GM18498 (cell line): ENCODE results near the gene TMEM127.

ENCODE experiments used
- ATAC-seq: cut with Tn5 transposase; IDR thresholded peaks from one replicate; pipeline ENCODE4 v1.9.1; 2021; ENCODE audit warnings: mild to moderate bottlenecking, moderate library complexity; ENCODE audit not compliant: unreplicated experiment

Gene TMEM127

GRCh38 chr2:96207774-96208142 lies 58.0 kb downstream of the TMEM127 start:
- ATAC-seq: peak; percentile 9

- no peak for ATAC-seq
These were observed 58.6 kb downstream of the TMEM127 start for GRCh38 chr2:96207073-96207773.

- ATAC-seq: no peak
These were observed 59.9 kb downstream of the TMEM127 start for GRCh38 chr2:96205888-96206287.

- ATAC-seq: no peak
These were observed 60.8 kb downstream of the TMEM127 start for GRCh38 chr2:96204836-96205624.

- no peak for ATAC-seq
These were observed 62.4 kb downstream of the TMEM127 start for GRCh38 chr2:96203130-96204028.

DNA sequence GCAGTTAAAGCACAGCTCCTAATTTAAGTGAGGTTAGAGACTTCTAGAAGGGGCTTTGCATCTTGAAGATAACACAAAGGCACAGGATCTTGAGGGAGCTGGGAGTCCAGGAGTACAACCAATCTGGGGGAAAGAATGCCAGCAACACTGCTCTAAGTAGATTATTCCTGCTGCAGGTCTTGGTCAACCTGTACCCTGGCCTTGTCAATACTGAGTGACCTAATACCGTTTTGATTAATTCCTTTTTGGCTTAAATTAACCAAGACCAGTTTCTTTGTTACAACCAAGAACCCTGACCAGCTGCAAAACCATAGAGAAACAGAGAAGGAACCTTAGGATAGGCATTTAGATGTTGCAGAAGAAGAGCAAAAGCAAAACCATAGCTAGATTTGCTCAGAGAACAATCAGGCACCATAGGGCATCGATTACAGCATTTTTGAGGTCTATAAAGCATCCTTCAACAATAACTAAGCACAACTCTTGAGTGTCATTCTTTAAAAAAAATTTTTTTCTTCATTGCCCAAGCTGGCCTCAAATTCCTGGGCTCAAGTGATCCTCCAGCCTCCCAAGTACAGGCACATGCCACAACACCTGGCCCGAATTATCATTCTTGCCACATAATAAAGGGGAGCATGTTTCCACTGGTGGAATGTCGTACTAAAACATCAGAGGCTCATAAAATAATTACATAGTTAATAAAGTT lies 63.5 kb downstream of the TMEM127 start:
- ATAC-seq: no peak

- ATAC-seq: no peak
These were observed 64.5 kb downstream of the TMEM127 start for GRCh38 chr2:96201338-96201737.

- no peak for ATAC-seq
These were observed 66.9 kb downstream of the TMEM127 start for GRCh38 chr2:96198921-96199320.
